ENCODE data around the gene IFNL2. TPM values are rescaled to one million over a fixed set of nuclear protein-coding genes. Genes with fewer than 3 reads are reported as not detected.
"Not testable (repeated sequence)": the region's sequence is repeated elsewhere in the genome, so short reads cannot be mapped to it uniquely, and the experiment has no call there.

The IFNL2 gene
- total RNA-seq, 6 experiments from 2014 or later = not detected

- H3K27me3 Mint-ChIP-seq (ENCODE audit: insufficient read depth) = peaks cover 31% of the 10 kb centered on the region
- H3K4me3 Mint-ChIP-seq = no peak overlapping the region
- TF ChIP-seq CTCF (IDR thresholded peaks at IDR 0.05) = no peak
- H3K27ac Mint-ChIP-seq = no peak overlapping the region
- H3K4me1 Mint-ChIP-seq (ENCODE audit: low read depth) = no peaks in the 10 kb centered on the region
- no peaks in the 10 kb centered on the region for H3K9me3 Mint-ChIP-seq
- no peaks in the 10 kb centered on the region for H3K36me3 Mint-ChIP-seq (ENCODE audit: low read depth)
- DNase-seq = peak; percentile 48
Observed at GRCh38 chr19:39270036-39270871, 2.1 kb downstream of the IFNL2 start.

- H3K27me3 Mint-ChIP-seq (ENCODE audit: insufficient read depth) = peaks cover 34% of the 10 kb centered on the region
- H3K9me3 Mint-ChIP-seq; H3K4me1 Mint-ChIP-seq (ENCODE audit: low read depth); H3K4me3 Mint-ChIP-seq; DNase-seq; H3K36me3 Mint-ChIP-seq (ENCODE audit: low read depth); H3K27ac Mint-ChIP-seq: not testable (repeated sequence)
Observed at GRCh38 chr19:39273859-39274258, 5.7 kb downstream of the IFNL2 start.

GRCh38 chr19:39275578-39275977, 7.4 kb downstream of the IFNL2 start:
- Mint-ChIP-seq H3K4me3 (no peak overlapping the region), H3K27ac (no peak overlapping the region), H3K4me1 (ENCODE audit: low read depth) (no peaks in the 10 kb centered on the region; the same call in 1 of the 2 replicates), H3K9me3 (no peaks in the 10 kb centered on the region), H3K27me3 (ENCODE audit: insufficient read depth) (peaks cover 28% of the 10 kb centered on the region), H3K36me3 (ENCODE audit: low read depth) (no peaks in the 10 kb centered on the region)
- no peak for DNase-seq
- no peak for TF ChIP-seq CTCF (IDR thresholded peaks at IDR 0.05)

GRCh38 chr19:39276740-39277139, 8.5 kb downstream of the IFNL2 start:
- Mint-ChIP-seq H3K9me3 (no peaks in the 10 kb centered on the region), H3K36me3 (ENCODE audit: low read depth) (no peaks in the 10 kb centered on the region), H3K27me3 (ENCODE audit: insufficient read depth) (peaks cover 24% of the 10 kb centered on the region)

GRCh38 chr19:39277598-39277997, 9.4 kb downstream of the IFNL2 start:
- no peak for DNase-seq
- Mint-ChIP-seq H3K27ac (no peak overlapping the region; the same call in 1 of the 2 replicates), H3K36me3 (ENCODE audit: low read depth) (no peaks in the 10 kb centered on the region), H3K9me3 (no peaks in the 10 kb centered on the region; the same call in 1 of the 2 replicates), H3K4me3 (no peak overlapping the region; the same call in 1 of the 2 replicates), H3K27me3 (ENCODE audit: insufficient read depth) (peaks cover 23% of the 10 kb centered on the region), H3K4me1 (ENCODE audit: low read depth) (no peaks in the 10 kb centered on the region; the same call in 1 of the 2 replicates)
- no peak for TF ChIP-seq CTCF (IDR thresholded peaks at IDR 0.05)

More at GRCh38 chr19:39276740-39277139, 8.5 kb downstream of the IFNL2 start:
- Mint-ChIP-seq H3K27ac (no peak overlapping the region), H3K4me3 (no peak overlapping the region), H3K4me1 (ENCODE audit: low read depth) (no peaks in the 10 kb centered on the region; the same call in 1 of the 2 replicates)
- no peak for TF ChIP-seq CTCF (IDR thresholded peaks at IDR 0.05)
- no peak for DNase-seq

GRCh38 chr19:39282021-39282420, 13.8 kb downstream of the IFNL2 start:
- TF ChIP-seq CTCF (IDR thresholded peaks at IDR 0.05) = no peak
- Mint-ChIP-seq H3K27ac (no peak overlapping the region), H3K4me3 (no peak overlapping the region), H3K27me3 (ENCODE audit: insufficient read depth) (peaks cover 16% of the 10 kb centered on the region), H3K36me3 (ENCODE audit: low read depth) (no peaks in the 10 kb centered on the region), H3K4me1 (ENCODE audit: low read depth) (no peaks in the 10 kb centered on the region; the same call in 1 of the 2 replicates), H3K9me3 (peaks cover 7% of the 10 kb centered on the region)
- no peak for DNase-seq

All from HFFc6 (cell line).